VCaP (cell line): Measurements from ENCODE around the gene COMMD9.
A peak's percentile ranks its signal among the peaks of the same experiment; 100 is the strongest.

Experiments
- H3K27ac ChIP-seq: fragments of 450-650 bp; 2 replicates; pipeline ENCODE4 v1.5.1; 2017
- CTCF ChIP-seq: fragments of 450-650 bp; conservative IDR thresholded peaks from 2 replicates; pipeline ENCODE4 v1.5.1; 2017; ENCODE audit warnings: mild to moderate bottlenecking, moderate library complexity

COMMD9 gene

GRCh38 chr11:36264011-36264972 lies 24.9 kb downstream of the COMMD9 start:
- TF ChIP-seq CTCF, result no peak
- H3K27ac ChIP-seq, result no peak overlapping the region

- no peak overlapping the region for H3K27ac ChIP-seq
- no peak for TF ChIP-seq CTCF
Observed at GRCh38 chr11:36261094-36261493, 28.1 kb downstream of the COMMD9 start.

GRCh38 chr11:36258730-36259360 lies 30.4 kb downstream of the COMMD9 start:
- TF ChIP-seq CTCF, result peak; percentile 79
- no peak overlapping the region for H3K27ac ChIP-seq

GRCh38 chr11:36257351-36257750 lies 31.9 kb downstream of the COMMD9 start:
- H3K27ac ChIP-seq, result no peak overlapping the region
- no peak for TF ChIP-seq CTCF

GRCh38 chr11:36254713-36255112 lies 34.5 kb downstream of the COMMD9 start:
- no peak overlapping the region for H3K27ac ChIP-seq
- no peak for TF ChIP-seq CTCF

GRCh38 chr11:36253238-36253637 lies 36.0 kb downstream of the COMMD9 start:
- H3K27ac ChIP-seq, result no peak overlapping the region
- no peak for TF ChIP-seq CTCF

GRCh38 chr11:36251823-36252222 lies 37.4 kb downstream of the COMMD9 start:
- TF ChIP-seq CTCF, result no peak
- no peak overlapping the region for H3K27ac ChIP-seq
